GM12801 (cell line): ENCODE results near the gene ANKRD6.

Experiments used
- TF ChIP-seq, protein P1 (sequence below): IDR thresholded peaks from one replicate; pipeline ENCODE4 v1.5.1; 2011; ENCODE audit warnings: control low read depth; ENCODE audit not compliant: insufficient read length; ENCODE audit errors: extremely low read depth

Gene ANKRD6

DNA sequence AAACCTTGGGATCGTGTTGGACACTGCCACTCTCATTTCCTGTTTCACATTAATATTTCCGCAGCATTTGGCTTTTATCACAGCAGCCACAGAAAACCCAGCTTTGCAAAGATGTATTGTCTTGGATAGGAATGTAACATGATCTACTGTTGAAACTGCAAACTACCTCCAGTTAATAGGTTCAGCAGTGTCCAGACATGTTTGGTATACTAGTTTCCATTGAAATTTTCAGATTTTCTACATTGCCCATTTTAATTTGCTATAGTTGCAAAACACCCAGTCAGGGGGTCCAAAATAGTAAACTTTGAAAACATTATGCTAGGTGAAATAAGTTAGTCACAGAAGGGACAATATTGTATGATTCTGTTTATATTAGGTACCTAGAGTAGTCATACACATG is 3.3 kb downstream of the ANKRD6 start:
- TF ChIP-seq, protein P1, sequence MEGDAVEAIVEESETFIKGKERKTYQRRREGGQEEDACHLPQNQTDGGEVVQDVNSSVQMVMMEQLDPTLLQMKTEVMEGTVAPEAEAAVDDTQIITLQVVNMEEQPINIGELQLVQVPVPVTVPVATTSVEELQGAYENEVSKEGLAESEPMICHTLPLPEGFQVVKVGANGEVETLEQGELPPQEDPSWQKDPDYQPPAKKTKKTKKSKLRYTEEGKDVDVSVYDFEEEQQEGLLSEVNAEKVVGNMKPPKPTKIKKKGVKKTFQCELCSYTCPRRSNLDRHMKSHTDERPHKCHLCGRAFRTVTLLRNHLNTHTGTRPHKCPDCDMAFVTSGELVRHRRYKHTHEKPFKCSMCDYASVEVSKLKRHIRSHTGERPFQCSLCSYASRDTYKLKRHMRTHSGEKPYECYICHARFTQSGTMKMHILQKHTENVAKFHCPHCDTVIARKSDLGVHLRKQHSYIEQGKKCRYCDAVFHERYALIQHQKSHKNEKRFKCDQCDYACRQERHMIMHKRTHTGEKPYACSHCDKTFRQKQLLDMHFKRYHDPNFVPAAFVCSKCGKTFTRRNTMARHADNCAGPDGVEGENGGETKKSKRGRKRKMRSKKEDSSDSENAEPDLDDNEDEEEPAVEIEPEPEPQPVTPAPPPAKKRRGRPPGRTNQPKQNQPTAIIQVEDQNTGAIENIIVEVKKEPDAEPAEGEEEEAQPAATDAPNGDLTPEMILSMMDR: no peak

DNA sequence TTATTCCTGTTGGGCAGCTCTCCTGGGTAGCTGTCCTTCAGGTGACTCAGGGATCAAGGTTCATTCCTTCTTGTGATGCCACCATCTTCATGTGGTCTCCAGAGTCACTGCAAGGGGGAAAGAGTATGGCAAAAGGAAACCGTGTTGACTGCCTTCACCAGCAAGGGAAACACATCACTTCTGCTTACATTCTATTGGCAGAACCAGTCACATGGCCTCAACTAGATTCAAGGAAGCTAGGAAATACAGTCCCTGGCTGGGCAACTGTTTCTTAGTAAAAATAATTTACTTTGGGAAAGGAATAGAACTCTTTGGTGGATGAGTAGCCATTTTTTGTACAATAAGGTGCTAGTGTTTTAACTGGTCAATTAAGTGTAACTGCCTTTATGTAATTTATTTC is 5.3 kb downstream of the ANKRD6 start:
- TF ChIP-seq, protein P1: no peak

DNA sequence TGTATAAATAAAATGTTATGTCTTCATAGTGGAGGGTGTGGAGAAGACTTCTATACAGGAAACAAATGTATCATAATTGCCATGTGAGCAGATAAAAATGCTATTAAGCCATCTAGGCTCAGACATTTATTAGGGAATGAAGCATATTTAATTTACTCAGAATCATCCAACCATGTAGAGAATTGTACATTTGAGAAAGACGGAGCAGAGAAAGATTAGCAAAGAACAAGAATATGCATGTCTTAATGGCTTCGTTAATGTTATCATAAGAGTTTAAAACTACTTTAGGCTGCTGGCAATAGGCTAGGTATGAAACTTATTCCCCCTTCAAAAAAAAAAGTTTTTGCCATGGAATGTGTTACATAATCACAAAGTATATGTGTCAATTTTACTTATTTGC is 6.1 kb downstream of the ANKRD6 start:
- TF ChIP-seq, protein P1: no peak

DNA sequence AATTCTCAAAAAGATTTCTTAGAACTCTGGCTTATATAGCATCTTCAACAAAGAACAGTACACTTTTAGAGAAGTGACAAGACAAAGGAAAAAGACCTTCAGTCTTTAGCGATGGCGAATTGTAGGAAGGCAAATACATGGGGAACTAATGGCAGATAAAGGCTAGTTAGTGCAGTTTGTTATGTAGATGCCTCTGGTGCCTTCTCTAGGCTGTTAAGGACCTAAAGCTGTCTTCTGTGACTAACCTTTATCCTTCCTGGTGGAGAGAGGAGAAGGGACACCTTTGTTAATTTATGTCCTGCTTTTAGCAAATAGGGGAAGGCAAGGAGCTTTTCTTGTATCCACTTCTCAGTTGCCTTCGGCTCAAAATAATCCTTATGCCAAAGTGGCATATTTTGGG is 7.2 kb downstream of the ANKRD6 start:
- TF ChIP-seq, protein P1: no peak

DNA sequence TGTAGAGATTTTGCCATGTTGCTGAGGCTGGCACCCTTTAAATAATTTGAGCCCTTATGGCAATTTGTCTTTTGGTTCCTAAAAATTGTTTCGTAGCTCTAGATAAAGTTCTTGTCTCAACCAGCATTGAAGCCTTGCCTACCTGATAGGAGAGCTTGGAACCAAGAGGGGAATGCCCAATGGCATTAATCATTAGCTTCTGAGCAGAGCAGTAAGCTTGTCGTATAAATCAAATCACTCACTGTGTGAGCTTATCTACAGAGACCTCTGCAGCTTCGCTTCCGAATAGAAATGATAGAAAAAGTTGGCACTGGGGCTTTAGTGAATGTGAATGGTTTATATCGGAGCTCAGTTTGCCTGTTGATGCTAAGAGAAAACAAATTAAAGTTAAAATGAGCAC is 10.7 kb downstream of the ANKRD6 start:
- TF ChIP-seq, protein P1: no peak

DNA sequence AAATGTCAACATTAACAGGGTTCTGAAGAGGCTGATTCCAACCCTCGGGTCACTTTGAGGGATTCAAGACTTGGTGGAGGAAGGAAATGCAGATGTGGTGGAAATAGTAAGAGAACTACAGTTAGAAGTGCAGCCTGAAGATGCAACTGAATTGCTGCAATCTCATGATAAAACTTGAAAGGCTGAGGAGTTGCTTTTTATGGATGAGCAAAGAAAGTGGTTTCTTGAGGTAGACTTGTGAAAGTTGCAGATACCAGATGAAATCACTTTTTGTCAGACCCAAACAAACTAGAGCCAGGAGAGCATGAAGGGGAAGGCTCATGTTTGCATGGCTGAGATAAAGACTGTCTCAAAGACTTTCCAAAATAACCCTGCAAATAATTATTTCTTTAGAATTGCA is 16.2 kb downstream of the ANKRD6 start:
- TF ChIP-seq, protein P1: no peak

DNA sequence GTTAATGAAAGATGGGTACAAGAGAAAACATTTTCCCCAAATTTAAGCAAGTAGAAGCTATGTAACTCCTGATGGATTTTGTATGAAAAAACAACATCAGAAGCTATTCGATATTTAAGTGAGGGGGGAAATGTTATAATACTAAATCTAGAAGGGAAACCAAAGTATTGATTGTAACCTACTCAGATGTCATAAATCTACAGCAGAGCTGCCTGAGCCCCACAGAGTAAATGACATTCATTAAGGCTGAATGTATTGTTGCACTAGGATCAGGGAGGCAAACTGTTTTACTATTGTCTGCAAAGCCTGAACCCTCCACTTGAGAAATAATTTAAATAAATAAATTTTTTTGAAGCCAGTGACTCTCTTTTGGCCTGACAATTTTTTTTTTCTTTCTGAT is 19.3 kb downstream of the ANKRD6 start:
- TF ChIP-seq, protein P1: no peak

DNA sequence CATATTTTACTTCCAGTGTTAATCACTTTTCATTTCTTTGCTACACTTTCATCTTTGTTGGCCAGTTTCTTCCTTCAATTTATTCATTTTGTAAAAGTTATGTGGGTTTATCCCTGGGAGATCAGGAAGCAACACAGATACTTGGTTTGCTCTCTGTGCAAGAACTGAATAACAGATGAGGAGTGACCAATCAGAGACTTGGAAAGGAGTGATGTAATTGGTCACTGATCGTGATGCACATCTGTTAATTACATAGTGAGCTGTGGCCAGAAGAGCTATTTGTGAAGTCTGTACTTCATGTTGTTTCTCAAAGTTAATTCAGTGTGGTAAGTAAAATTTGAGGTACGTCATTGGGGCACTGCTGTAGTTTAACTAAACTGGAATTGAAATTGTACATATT is 21.3 kb downstream of the ANKRD6 start:
- TF ChIP-seq, protein P1: no peak
